GM21737 (cell line): ENCODE measurements around the gene CCDC78.

ENCODE experiments used
- ATAC-seq: cut with Tn5 transposase; IDR thresholded peaks from one replicate; pipeline ENCODE4 v1.9.1; 2021; ENCODE audit warnings: mild to moderate bottlenecking, moderate library complexity; ENCODE audit not compliant: unreplicated experiment

Gene CCDC78

DNA sequence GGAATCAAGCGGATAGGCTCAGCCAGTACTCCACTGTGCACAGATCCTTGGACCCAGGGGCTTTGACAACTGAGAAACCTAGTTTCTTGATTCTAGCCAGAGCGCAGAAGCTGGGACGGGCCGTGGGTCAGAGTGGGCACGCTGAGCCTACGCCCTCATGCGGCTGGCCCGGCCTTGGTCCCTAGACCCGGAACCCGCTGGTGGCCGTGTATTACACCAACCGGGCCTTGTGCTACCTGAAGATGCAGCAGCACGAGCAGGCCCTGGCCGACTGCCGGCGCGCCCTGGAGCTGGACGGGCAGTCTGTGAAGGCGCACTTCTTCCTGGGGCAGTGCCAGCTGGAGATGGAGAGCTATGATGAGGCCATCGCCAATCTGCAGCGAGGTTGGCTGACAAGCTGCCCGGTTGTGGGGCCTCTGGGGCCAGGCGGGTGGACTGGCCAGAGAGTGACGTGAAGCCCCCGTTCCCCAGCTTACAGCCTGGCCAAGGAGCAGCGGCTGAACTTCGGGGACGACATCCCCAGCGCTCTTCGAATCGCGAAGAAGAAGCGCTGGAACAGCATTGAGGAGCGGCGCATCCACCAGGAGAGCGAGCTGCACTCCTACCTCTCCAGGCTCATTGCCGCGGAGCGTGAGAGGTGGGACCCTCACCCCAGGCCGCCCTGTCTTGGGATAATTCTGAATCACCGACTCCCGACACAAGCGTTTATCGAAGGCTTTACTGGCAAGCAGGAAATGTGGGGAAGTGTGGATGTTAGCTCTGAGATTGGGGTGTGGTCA is 45.1 kb downstream of the CCDC78 start:
- no peak for ATAC-seq

DNA sequence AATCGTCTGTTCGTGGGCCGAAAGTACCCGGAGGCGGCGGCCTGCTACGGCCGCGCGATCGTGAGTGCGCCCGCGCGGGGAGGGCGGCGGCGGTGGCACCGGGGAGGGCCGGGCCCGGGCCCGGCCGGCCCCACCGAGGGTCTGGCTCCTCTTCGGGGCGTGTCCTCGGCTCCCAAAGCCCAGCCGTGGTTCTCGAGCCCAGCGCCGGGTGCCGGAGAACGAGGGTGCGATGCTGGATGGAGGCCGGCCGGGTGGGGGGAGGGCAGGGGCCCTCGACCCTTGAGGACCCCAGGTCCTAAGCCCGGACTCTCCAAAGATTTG is 45.7 kb downstream of the CCDC78 start:
- ATAC-seq: no peak

DNA sequence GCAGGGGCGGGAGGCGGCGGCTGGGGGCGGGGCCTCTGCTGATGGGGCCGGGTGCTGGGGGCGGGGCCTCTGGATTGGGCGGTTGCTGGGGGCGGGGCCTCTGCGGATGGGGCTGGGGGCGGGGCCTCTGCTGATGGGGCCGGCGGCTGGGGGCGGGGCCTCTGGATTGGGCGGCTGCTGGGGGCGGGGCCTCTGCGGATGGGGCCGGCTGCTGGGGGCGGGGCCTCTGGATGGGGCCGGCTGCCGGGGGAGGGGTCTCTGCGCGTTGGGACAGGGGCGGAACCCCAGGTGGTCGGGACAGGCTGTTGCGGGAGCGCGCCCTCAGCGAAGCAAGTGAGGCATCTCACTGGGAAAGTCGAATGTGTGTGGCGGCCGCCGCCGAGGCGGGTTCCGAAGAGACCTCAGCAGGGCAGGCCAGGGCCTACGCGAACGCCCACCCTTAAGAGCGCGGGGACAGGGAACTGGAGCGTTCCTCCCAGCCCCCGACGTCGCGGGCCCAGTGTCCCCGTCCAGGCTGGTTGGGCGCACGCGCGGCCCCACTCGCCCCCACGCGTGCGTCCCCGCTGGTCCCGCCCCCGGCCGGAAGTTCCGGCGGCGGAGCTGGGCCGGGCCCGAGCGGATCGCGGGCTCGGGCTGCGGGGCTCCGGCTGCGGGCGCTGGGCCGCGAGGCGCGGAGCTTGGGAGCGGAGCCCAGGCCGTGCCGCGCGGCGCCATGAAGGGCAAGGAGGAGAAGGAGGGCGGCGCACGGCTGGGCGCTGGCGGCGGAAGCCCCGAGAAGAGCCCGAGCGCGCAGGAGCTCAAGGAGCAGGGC is 46.2 kb downstream of the CCDC78 start, which contains the start of gene STUB1:
STUB1 (plus strand) TSS at position 597 of the 811 bp plus-strand sequence; CDS start at position 713, 116 bp downstream.
- peak; percentile 31 for ATAC-seq

DNA sequence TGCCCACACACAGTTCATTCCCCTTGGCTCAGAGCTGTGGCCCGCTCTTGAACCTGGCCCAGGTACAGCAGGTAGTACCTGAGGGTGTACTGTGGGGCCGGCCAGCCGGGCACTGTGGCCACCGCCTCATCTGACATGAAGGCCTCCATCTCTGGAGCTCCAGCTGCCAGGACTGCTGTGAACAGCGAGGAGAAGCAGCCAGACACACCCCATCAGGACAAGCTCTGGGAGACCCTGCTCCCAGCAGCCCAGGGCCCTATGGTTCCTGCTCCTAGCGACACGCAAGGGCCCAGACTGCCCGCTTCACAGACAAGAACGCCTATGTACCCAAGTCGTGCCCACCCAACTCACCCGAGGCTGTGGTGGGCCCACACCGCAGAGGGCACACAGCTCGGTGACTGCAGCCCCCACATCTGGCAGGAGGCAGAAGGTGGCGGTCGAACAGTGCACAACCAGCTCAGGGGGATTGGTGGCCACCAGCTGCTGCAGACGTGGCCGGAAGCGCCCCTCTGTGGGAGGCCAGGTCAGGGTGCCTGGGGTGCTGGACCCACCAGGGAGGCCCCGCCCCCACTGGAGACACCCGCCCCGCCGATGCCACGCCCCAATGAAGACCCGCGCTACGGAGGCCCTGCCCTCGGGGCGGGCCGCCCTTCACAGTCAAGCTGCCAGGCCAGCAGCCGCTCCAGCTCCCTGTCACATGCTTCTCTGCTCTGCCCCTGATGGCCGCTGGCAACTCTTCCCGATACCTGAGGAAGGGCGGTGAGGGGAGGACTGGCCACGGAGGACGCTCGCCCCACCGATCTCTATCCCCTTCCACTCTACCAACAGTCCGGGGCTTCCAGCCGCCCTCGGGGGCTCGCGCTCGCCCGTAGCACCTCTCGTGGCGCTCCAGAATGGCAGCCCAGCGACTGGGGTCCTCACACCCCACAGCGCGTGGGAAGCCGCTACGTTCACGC is 47.1 kb downstream of the CCDC78 start:
- no peak for ATAC-seq

DNA sequence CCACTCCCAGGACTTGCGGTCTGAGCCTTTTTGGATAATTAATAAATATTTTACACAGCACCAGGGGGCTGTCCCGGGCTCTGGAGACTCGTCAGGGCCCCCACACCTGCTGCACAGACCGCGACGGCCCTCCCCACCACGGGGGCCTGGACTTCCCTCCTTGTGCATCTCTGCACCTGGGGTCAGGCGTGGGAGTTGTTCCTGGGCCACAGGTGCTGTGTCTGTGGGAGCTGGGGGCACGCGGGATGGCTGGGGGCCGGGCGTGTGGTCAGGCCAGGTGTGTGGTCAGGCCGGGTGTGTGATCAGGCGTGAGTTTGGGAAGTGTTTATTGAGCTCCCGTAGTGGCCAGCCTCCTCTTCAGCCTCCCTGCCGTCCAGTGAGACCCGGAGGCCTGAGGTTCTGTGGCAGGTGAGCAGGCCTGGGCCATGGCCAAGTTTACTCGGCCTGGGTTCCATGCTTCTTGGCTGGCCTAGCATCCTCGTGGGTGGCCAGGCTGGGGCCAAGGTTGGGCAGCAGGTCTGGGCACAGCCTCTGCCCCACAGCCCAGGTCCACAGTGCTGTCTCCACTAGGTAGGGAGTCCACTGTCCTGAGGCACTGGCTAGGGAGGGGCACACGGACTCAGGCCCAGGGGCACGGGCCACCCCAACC is 47.9 kb downstream of the CCDC78 start:
- no peak for ATAC-seq

DNA sequence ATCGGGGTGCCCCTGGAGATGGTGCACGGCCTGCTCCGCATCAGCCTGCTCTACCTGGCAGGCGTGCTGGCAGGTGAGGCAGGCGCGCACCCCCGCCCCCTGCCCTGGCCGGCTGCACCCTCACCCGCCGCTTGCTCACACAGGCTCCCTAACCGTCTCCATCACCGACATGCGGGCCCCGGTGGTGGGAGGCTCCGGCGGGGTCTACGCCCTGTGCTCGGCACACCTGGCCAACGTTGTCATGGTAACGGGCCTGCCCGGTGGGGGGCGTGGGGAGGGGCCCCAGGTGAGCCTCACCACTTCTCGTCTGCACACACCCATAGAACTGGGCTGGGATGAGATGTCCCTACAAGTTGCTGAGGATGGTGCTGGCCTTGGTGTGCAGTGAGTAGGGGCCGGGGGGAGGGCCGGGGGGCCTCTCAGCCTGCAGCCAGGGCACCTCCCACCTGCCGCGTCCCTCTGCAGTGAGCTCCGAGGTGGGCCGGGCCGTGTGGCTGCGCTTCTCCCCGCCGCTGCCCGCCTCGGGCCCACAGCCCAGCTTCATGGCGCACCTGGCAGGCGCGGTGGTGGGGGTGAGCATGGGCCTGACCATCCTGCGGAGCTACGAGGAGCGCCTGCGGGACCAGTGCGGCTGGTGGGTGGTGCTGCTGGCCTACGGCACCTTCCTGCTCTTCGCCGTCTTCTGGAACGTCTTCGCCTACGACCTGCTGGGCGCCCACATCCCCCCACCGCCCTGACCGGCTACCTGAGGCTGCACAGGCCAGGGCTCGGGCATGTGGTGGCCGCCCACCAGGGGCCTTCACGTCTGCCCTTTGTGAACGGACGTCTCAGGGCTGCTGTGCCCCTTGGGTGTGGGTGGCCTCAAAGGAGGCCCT is 48.7 kb downstream of the CCDC78 start:
- ATAC-seq: no peak

DNA sequence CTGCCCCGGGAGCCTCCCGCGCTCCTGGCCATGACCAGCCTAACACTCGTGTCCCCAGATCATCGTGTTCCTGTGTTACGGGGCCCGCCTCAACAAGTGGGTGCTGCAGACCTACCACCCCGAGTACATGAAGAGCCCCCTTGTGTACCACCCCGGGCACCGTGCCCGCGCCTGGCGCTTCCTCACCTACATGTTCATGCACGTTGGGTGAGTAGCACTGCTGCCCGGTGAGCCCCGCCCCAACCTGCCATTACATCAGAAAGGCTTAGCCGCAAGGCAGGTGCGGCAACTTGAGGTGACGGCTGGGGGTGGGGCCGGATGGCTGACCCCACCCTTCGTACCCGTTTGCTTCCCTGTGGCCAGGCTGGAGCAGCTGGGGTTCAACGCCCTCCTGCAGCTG is 49.3 kb downstream of the CCDC78 start:
- no peak for ATAC-seq

DNA sequence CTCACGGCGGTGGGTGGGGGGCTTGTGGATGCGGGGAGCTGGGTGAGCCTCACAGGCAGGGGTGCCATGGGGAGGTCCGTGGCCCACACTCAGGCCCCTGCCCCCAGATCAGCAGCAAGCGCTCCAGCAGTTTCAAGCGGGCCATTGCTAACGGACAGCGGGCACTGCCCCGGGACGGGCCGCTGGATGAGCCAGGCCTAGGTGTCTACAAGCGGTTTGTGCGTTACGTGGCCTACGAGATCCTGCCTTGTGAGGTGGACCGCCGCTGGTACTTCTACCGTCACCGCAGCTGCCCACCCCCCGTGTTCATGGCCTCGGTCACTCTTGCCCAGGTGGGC is 49.7 kb downstream of the CCDC78 start:
- ATAC-seq: no peak

DNA sequence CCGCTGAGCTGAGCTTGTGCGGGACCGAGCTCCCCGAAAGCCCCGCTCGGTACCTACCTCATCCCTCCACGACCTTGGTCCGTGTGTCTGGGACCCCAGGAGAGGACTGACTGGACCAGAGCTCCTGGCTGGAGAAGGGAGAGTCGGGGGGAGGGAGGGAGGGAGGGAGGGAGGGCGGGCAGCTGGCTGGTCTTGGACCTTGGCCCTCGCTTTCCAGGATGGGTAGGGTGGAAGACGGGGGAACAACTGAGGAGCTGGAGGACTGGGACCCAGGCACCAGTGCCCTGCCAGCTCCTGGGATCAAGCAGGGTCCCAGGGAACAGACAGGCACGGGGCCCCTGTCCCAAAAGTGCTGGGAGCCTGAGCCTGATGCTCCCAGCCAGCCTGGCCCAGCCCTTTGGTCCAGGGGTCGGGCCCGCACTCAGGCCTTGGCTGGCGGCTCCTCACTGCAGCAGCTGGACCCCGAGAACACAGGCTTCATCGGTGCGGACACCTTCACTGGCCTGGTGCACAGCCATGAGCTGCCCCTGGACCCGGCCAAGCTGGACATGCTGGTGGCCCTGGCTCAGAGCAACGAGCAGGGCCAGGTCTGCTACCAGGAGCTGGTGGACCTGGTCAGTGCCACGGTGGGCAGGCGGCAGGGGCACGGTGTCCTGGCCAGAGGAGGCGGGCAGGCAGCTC is 50.2 kb downstream of the CCDC78 start:
- no peak for ATAC-seq

DNA sequence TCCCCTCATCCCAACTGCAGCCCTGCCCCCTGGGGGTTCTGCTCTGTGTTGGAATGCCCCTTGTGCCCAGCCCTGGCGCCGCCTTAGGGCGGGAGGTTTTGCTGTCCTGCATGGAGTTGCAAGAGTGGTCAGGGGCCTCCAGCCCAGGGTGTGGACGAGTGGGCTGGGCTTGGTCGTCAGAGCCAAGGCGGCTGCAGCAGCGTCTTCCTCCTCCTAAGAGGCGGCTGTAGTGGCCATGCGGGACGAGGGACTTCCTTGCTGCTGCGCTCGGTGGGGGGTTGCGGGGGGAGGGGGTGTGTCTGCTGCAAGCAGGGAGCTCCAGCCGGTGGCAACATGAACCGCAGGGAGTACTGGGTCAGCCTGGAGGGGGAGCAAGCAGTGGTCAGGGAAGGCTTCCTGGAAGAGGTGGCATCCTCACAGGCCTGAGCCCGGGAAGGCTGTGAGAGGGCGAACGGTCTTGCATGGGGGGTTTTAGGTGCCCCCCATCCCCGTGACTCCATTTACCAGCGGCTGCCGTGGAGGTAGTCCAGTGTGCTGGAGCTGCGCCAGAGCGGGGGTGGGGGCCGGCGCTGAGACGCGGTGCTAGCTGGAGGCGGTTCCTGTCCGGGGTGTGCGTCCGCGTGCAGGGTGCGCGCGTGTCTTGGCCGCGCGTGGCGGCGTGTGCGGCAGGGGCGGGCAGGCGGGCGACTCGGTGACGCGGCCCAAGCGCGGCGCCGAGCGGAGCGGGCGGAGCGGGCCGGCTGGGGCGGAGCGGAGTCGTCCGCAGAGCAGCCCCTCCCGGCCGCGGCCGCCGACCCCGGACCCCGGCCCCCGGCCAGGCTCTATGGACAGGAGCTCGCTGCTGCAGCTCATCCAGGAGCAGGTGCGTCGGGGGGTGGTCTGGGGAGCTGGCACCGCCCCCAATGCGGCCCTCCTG is 51.0 kb downstream of the CCDC78 start, which contains the start of gene RHBDL1:
RHBDL1 (plus strand) TSS at position 704 of the 916 bp plus-strand sequence; CDS start at position 824, 120 bp downstream.
- ATAC-seq: no peak

DNA sequence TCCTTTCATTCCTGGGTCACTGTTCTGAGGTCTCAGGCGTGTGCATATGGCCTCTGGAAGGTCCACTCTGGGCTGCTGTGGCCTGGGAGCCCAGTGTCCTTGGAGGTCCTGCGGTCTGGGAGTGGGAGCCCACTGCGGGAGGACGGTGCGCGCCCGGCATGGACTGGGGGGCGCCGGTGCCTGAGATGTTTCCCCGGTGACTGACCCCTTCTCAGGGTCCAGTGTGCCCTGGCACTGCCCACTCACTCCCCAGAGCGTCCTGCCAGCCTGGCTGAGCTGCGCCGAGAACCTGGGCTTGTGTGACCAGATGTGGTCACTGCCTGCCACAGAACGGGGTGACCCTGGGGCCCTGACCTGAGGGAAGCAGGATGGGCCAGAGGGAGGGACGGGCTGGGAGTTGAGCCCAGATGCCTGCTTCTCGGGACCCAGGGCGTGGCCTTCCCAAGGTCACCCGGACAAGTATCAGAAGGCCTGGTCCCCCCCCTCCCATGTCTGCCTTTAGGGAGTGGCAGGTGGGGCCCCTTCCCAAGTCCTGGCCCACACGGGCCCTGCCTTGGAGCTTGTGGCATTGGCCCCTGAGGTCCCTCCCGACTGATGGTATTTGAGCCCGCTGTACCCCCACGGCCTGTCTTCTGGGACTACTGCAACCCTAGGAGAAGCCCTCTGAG is 51.9 kb downstream of the CCDC78 start:
- no peak for ATAC-seq

DNA sequence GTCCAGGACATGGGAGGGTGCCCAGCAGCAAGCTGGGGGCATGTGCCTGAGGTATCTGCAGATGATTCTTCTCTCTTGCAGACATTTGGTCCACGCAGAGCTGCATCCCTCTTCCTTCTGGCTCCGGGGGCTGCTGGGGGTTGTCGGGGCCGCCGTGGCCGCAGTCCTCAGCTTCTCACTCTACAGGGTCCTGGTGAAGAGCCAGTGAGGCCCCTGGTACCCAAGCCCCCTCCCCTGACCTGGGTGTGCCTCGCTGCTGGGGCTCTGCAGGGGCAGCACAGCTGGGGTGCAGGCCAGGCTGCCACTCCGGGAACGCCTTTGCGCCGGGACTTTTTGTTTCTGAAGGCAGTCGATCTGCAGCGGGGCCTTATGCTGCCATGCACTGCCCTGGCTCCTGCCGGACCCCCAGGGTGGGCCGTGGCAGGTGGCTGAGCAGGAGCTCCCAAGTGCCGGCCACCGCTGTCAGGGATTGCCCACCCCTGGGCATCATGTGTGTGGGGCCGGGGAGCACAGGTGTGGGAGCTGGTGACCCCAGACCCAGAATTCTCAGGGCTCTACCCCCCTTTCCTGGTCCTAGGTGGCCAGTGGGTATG is 52.7 kb downstream of the CCDC78 start:
- no peak for ATAC-seq

DNA sequence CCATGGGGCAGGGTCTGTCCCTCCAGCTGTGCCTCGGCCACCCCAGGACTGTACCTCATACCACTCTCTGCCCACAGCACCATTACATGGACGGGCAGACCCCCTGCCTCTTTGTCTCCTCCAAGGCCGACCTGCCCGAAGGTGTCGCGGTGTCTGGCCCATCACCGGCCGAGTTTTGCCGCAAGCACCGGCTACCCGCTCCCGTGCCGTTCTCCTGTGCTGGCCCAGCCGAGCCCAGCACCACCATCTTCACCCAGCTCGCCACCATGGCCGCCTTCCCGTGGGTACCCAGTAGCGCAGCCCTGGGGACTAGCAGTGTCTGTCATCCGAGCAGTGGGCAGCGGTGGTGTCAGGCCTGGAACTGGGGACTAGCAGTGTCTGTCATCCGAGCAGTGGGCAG is 53.4 kb downstream of the CCDC78 start:
- no peak for ATAC-seq
